GM10248 (cell line): ENCODE measurements around the gene ZNF420.
"Not testable (repeated sequence)": the region's sequence is repeated elsewhere in the genome, so short reads cannot be mapped to it uniquely, and the experiment has no call there.

ENCODE experiments used
- CTCF ChIA-PET: fragments of 300-600 bp; sonication (Branson Sonifier 250); formaldehyde crosslinking; extraction: SDS; loops from one replicate; lab custom pipeline; 2021; ENCODE audit warnings: antibody characterized with exemption; lab: Yijun Ruan, JAX
- POLR2A ChIA-PET: fragments of 350-650 bp; sonication (Branson Sonifier 250); formaldehyde crosslinking; extraction: SDS; loops from one replicate; lab custom pipeline; 2020; ENCODE audit warnings: antibody characterized with exemption; lab: Yijun Ruan, JAX
- DNase-seq: peaks from one replicate; pipeline ENCODE4 v3.0.0; 2012; ENCODE audit errors: extremely low spot score
- TF ChIP-seq, protein P1 (sequence below): IDR thresholded peaks from 2 replicates; pipeline ENCODE4 v1.5.1; 2012; ENCODE audit warnings: mild to moderate bottlenecking, low read depth; ENCODE audit errors: extremely low read depth, missing control alignments, control extremely low read depth

The ZNF420 gene

DNA sequence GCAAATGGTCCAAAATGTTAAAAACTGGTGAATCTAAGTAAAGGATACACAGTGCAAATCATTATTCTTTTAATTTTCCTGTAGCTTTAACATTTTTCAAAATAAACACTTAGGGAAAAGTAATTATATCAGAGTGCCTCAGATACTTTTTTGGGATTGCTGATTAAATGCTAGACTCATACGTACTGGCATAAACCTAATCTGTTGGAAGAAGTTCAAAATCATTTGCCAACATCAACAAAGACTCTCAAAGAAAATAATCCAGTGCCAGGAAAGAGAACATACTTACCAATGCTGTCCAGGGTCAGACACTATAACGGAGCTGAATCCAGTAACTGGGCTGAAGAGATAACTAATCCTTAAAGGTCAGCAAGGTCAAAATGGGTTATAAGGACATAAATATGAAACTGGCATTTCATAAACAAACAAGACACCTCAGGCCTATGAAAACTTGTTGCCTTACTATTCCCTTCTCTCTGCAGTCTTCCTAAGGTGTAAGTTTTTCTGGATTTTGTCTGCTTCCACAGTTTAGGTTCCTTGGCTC is 3.3 kb upstream of the ZNF420 start:
- POLR2A ChIA-PET: no interaction called here
- TF ChIP-seq, protein P1, sequence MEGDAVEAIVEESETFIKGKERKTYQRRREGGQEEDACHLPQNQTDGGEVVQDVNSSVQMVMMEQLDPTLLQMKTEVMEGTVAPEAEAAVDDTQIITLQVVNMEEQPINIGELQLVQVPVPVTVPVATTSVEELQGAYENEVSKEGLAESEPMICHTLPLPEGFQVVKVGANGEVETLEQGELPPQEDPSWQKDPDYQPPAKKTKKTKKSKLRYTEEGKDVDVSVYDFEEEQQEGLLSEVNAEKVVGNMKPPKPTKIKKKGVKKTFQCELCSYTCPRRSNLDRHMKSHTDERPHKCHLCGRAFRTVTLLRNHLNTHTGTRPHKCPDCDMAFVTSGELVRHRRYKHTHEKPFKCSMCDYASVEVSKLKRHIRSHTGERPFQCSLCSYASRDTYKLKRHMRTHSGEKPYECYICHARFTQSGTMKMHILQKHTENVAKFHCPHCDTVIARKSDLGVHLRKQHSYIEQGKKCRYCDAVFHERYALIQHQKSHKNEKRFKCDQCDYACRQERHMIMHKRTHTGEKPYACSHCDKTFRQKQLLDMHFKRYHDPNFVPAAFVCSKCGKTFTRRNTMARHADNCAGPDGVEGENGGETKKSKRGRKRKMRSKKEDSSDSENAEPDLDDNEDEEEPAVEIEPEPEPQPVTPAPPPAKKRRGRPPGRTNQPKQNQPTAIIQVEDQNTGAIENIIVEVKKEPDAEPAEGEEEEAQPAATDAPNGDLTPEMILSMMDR: no peak
- DNase-seq: no peak
- CTCF ChIA-PET: no interaction called here

DNA sequence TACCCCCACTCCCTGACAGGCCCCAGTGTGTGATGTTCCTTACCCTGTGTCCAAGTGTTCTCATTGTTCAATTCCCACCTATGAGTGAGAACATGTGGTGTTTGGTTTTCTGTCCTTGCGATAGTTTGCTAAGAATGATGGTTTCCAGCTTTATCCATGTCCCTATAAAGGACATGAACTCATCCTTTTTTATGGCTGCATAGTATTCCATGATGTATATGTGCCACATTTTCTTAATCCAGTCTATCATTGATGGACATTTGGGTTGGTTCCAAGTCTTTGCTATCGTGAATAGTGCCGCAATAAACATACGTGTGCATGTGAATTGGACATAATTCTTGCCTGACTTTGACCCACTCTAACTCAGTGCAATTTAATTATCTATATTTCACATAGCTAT is 1.7 kb upstream of the ZNF420 start:
- POLR2A ChIA-PET, DNase-seq: not testable (repeated sequence)

GRCh38 chr19:37077501-37077933 is 716 bp upstream of the ZNF420 start:
- DNase-seq: no peak
- POLR2A ChIA-PET: interaction anchor here (0.6 kb wide), 1 partner anchor 265 kb away, joined by 3 read pairs; no protein-coding TSS in a partner anchor
- CTCF ChIA-PET: no interaction called here
- TF ChIP-seq, protein P1: no peak

More for the DNA sequence above, 1.7 kb upstream of the ZNF420 start:
- CTCF ChIA-PET: not testable (repeated sequence)

GRCh38 chr19:37078717-37079032 is 442 bp downstream of the ZNF420 start:
- no peak for DNase-seq
- TF ChIP-seq, protein P1: no peak
- ChIA-PET CTCF (no interaction called here), POLR2A (no interaction called here)

DNA sequence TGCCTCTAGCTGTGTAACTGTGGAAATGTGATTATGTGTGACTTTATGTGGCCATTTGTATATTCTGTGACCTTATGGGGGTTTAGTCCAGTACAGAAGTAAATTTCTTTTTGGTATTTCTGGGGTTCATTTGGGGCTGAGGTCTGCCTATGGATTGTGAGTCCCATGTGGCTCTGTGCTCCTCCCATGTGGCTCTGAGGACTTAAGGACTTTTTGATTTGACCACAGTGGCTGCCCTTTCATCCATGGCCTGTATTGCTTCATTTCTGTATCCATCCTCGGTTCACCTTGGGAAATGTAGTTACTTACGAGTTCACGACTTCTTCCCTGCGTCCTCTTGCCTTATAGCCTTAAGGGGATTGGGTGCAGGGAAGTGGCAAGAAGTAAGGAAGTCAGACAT is 1.0 kb downstream of the ZNF420 start:
- ChIA-PET POLR2A (no interaction called here), CTCF (no interaction called here)
- DNase-seq: no peak
- TF ChIP-seq, protein P1: no peak

DNA sequence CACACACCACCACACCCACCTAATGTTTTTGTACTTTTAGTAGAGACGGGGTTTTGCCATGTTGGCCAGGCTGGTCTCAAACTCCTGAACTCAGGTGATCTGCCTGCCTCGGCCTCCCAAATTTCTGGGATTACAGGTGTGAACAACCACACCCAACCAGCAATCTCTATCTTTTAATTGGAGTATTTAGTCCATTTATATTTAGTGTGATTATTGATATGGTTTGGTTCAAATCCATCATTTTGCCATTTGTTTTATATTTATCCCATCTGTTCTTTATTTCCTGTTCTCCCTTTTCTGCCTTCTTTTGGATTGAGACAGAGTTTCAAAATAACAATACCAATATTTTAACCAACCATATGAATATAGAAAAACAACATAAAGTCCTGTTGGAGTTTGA is 4.1 kb downstream of the ZNF420 start:
- POLR2A ChIA-PET: no interaction called here
- DNase-seq: no peak
- CTCF ChIA-PET: no interaction called here

DNA sequence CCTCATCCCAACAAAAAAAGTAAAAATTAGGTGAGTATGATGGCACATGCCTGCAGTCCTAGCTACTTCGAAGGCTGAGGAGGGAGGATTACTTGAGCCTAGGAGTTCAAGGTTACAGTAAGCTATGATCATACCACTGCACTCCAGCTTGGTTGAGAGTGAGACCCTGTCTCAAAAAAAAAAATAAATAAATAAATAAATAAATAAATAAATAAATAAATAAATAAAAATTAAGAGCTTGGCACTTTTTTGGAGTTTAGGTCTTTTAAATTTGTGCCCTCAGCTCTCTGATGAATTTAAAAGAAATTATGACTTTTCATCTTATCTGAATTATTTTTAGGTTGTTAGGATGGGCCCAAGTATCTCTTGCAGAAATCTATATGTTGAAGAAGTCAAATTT is 8.9 kb downstream of the ZNF420 start:
- POLR2A ChIA-PET: interaction anchor here (0.6 kb wide), 1 partner anchor 1339 kb away, joined by 4 read pairs; the partner anchor contains the start of gene LIN37
- CTCF ChIA-PET: no interaction called here
- DNase-seq: no peak
- TF ChIP-seq, protein P1: no peak

More for the DNA sequence above, 4.1 kb downstream of the ZNF420 start:
- TF ChIP-seq, protein P1: no peak
